ENCODE data around the gene ARHGAP9. TPM values are rescaled to one million over a fixed set of nuclear protein-coding genes. Genes with fewer than 3 reads are reported as not detected.
A peak's percentile ranks its signal among the peaks of the same experiment; 100 is the strongest.

Gene ARHGAP9
- total RNA-seq, 1 donor from 2014 or later: 0.94 TPM

DNA sequence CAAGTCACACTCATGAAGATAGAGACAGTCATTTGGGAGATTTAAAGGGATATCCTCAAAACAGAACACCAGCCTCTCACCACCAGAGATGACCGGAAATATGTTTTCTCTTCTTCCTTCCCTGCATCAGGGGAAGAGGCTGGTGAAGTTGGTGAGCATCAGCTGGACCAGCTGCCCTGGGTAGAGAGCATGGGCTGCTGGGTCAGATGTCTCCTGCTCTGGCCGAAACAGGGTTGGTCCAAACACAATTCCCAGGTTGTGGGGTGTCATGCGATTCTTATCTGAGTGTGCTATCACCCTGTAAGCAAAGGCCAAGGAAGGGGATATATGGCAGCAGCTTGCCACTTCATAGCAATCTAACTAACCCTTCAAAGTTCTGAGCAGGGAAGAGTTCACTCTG, 7.3 kb downstream of the ARHGAP9 start:
- DNase-seq: no peak

DNA sequence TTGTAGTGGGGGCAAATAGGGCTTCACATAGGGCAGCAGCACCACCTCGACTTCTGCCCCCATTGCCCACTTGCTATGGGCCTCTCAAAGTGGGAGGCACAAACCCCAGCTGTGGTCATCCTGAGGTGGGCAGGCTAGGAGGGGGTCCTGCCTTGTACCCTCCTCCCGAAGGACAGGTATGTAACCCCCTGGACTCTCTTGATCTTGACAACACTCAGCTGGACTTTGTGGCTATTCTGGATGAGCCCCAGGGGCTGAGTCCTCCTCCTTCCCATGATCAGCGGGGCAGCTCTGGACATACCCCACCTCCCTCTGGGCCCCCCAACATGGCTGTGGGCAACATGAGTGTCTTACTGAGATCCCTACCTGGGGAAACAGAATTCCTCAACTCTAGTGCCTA, 8.0 kb downstream of the ARHGAP9 start:
- DNase-seq: no peak

DNA sequence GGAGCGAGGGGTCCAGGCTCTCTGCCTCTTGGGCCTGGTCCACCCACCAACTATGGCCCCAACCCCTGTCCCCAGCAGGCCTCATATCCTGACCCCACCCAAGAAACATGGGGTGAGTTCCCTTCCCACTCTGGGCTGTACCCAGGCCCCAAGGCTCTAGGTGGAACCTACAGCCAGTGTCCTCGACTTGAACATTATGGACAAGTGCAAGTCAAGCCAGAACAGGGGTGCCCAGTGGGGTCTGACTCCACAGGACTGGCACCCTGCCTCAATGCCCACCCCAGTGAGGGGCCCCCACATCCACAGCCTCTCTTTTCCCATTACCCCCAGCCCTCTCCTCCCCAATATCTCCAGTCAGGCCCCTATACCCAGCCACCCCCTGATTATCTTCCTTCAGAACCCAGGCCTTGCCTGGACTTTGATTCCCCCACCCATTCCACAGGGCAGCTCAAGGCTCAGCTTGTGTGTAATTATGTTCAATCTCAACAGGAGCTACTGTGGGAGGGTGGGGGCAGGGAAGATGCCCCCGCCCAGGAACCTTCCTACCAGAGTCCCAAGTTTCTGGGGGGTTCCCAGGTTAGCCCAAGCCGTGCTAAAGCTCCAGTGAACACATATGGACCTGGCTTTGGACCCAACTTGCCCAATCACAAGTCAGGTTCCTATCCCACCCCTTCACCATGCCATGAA, 8.6 kb downstream of the ARHGAP9 start:
- DNase-seq: no peak

DNA sequence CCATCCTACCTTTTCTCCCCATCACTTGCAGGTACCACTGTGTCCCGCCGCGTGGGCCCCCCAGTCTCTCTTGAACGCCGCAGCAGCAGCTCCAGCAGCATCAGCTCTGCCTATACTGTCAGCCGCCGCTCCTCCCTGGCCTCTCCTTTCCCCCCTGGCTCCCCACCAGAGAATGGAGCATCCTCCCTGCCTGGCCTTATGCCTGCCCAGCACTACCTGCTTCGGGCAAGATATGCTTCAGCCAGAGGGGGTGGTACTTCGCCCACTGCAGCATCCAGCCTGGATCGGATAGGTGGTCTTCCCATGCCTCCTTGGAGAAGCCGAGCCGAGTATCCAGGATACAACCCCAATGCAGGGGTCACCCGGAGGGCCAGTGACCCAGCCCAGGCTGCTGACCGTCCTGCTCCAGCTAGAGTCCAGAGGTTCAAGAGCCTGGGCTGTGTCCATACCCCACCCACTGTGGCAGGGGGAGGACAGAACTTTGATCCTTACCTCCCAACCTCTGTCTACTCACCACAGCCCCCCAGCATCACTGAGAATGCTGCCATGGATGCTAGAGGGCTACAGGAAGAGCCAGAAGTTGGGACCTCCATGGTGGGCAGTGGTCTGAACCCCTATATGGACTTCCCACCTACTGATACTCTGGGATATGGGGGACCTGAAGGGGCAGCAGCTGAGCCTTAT, 9.2 kb downstream of the ARHGAP9 start:
- DNase-seq: no peak

DNA sequence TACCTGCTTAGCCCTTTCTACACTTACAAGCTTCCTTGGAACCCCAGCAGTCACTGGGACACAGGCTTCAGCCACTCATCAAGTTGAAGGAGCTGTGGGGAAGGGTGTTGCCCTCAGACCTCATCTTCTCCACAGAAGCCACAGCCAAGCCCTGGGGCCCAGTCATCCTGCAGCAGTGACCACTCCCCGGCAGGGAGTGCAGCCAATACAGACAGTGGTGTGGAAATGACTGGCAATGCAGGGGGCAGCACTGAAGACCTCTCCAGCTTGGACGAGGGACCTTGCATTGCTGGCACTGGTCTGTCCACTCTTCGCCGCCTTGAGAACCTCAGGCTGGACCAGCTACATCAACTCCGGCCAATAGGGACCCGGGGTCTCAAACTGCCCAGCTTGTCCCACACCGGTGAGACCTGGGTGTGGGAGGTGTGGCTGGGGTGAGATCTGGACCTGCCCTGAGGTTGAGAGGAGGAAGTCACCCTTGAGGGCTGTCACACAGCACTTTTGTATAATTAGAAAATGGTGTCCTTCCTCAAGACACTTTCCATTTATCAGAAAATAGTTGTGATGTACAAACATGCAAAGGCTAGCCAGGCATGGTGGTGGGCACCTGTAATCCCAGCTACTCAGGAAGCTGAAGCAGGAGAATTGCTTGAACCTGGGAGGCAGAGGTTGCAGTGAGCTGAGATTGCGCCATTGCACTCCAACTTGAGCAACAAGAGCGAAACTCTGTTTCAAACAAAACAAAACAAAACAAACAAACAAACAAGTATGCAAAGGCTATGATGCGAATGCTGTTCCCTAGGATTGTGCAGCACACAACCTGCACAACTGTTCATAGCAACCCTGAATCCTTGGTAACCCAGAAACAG, 10.1 kb downstream of the ARHGAP9 start:
- no peak for DNase-seq

DNA sequence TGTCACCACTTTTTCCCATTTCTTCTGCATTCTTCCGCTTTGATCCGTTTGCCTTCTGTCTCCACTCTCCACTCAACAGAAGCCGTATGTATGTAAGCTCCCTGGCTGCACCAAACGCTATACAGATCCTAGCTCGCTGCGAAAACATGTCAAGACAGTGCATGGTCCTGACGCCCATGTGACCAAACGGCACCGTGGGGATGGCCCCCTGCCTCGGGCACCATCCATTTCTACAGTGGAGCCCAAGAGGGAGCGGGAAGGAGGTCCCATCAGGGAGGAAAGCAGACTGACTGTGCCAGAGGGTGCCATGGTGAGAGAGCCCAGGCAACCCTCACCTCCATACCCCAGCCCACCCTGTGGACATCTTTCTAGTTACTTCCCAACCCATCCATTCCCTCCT, 11.8 kb downstream of the ARHGAP9 start:
- DNase-seq: no peak

DNA sequence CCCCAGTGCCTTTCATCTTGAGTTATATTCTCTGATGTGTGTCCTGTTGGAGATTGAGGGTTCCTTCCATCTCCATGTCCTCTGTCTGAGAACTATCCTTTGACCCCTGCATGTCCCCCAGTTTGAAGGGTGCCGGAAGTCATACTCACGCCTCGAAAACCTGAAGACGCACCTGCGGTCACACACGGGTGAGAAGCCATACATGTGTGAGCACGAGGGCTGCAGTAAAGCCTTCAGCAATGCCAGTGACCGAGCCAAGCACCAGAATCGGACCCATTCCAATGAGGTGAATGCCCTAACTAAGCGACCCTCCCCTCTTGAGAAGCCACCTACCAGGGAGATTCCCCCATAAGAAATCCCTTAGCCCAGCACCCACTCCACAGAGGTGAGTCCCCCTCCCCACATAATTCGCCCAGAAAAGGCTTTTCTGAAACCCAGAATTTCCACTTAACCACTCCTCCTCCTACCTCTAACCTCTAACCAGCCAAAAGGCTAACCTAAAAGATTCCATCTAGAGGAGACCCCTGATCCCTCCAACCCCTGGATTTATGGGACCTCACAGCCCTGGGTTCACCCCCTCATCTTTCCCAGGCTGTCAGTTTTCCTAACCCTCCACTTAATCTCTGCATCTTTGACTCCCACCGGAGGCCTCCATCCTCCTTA, 12.3 kb downstream of the ARHGAP9 start:
- DNase-seq: no peak

DNA sequence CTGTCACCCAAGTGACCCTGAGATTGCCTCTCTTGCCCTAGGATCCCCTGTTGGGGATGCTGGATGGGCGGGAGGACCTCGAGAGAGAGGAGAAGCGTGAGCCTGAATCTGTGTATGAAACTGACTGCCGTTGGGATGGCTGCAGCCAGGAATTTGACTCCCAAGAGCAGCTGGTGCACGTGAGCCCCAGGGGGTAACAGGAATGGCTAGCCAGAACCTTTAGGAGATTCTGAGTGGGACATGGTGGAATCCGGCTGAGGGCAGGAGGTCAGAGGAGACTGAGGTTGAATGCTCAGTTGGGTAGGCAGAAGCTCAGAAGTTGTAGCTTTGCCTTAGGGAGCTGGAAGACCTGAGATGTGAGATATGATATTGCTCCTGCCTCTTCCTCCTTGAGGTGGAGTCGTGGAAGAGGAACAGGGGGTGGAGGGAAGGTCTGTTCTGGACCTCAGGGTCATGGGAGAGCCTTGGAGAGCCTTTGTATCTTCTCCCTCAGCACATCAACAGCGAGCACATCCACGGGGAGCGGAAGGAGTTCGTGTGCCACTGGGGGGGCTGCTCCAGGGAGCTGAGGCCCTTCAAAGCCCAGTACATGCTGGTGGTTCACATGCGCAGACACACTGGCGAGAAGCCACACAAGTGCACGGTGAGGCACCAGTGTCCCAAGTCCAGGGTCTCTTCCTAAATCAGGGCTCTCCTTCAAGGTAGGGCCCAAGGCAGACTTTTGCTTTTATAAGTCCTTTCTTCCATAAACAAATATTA, 13.7 kb downstream of the ARHGAP9 start:
- no peak for DNase-seq

DNA sequence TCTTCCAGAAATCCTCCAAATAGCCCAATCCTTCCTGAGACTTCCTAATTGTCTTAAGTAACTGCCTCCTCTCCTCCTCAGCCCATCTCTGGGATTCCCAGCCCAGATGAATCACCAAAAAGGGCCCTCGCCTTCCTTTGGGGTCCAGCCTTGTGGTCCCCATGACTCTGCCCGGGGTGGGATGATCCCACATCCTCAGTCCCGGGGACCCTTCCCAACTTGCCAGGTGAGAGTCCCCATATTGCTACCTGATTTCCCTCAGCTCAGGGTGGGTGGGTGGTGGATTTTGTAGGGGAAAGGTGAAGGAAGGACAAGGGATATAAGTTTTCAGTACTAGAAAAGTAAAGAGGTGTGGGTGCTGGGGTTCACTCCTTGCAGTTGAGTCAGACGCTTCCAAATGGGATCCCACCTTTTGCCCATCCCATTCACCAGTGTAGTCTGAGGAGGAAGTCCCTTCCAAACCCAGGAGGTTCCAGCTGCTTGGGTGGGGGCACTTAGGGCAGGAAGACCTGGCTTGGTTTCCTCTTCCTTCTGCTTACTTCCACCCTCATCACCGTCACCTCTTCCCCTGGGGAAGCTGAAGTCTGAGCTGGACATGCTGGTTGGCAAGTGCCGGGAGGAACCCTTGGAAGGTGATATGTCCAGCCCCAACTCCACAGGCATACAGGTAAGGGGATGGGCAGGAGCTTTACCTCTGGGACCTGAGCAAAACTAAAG, 14.5 kb downstream of the ARHGAP9 start:
- DNase-seq: no peak

DNA sequence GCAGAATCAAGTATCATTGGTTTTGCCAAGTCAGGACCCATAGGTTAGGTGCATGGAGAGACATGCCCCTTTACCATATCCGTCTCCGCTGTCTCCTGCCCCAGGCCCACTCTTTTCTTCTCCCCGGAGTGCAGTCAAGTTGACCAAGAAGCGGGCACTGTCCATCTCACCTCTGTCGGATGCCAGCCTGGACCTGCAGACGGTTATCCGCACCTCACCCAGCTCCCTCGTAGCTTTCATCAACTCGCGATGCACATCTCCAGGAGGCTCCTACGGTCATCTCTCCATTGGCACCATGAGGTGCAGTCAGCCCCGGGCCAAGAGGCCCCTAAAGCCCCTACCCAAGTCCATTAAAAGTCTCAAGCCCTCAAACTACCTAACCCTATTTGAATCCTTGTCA, 15.1 kb downstream of the ARHGAP9 start:
- DNase-seq: no peak

DNA sequence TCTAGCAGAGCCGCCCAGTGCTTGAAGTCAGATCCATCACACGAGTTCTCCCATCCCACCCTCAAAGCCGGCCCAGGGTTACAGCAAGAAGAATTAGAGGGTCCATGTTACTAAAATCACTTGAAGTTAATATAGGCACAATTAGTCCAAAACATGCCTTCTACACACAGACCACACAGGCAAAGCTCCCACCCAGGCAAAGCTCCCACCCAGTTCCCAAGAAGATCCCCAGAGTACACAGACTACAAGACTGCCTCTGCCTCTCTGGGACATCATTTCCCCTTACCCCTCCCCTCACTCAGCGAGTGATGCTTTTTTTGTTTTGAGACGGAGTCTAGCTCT, 16.8 kb downstream of the ARHGAP9 start:
- DNase-seq: no peak

DNA sequence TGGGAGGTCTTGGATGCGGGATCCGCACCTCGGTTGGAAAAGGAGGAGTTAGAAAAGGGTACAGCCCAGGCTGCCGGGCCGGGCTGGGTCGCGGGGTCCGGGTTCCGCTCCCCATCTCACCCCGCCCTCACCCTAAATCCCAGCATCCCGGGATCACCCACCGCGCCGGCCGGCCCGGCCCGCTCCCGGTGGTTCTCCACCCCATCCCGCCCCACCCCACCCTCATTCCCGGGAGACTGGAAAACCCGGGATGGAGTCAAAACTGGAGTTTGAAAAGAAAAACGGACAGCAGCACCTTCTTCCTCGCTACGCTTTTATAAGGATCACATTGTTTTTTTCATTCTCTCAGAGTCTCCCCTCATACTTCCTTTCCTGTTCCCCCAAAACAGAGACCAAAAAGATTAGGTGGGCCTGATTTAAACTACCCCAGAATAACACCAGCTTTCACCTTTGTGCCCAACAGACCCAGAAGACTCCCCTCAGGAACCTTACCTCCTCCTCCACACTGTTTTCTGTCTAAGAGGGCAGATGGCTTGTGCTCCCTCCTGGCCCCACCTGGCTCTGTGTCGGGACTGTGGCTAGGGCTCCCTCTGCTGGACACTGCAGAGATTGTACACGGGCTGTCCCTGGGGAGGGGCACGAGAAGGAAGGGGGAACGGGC, 17.3 kb downstream of the ARHGAP9 start:
- peak; percentile 59 for DNase-seq

DNA sequence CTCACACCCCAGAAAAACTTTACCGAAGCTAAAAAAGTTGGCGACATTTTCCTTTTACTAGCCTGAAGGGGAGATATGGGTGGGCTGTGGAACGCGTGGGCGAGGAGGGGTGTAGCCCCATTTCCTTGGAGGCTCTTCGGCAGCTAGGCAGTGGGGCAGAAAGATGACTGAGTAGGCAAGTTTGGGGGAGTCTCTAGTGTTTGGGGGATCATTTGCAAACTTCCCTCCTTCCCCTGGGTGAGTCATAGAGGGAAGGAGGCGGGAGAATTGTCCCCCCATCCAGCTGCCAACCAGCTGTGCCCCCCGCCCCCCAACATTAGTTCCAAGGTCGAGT, 17.8 kb downstream of the ARHGAP9 start:
- no peak for DNase-seq

DNA sequence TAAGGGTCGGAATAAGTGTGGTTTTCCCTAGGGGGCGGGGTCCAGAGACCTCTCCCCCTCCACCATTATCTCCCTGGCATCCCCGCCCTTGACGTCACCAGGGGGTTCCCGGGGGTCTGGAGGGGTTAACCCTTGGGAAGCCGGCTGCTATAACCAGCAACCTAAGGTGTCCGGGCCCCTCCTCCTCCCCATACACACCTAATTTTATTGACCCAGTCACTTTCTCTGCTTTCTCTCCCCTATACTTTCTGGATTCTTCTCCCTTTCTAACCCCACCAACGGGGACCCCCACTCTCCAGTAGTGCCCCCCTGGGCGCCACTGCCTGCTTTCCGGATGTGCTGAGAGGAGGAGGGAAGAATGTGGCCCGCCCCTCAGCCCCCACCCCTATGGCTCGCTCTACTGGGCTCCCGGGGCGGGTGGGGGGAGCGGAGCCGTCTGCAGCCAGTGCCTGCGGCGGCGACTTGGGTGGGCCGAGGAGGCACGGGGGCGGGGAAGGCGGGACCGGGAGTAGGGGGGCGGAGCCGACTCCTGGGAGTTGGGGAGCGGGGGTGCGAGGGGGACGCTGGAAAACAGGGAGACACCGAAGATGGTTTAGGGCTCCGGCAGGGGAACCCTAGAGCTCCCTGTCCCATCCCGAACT, 18.3 kb downstream of the ARHGAP9 start:
- DNase-seq: no peak

DNA sequence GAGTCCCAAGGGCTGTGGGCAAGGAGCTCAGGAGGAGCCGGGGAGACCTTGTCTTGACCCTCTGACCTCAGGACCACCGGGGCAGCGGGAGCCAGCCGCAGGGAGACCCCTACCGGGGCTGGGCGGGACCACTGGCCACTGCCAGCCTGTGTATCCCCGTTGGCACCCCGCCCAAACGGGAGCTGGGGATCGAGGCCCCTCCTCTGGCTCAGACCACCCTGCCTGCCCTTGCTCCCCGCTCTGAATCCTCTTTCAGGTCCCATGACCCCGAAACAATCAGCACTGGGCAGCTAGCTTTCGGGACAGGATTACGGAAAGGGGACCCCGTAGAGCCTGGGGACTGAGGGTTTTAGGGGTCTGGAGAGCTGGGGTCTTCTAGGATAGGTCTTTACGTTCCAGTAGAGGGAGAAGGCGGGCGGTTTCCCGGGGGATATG, 18.8 kb downstream of the ARHGAP9 start:
- no peak for DNase-seq

DNA sequence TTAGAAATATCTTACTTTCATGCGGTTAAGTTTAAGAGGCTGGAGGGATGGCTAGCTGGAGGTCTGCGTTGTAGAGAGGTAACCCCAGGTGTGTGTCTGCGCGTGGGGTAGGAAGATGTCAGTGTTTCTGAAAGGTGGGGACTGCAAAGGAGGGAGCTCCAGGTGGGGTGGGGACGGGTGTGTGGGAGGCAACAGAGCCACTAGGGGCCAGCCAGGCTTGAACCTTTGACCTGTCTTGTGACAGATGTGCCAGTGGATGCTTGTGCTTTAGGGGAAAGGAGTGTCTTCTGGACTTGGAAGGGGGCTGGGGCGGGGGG, 19.2 kb downstream of the ARHGAP9 start:
- DNase-seq: no peak

DNA sequence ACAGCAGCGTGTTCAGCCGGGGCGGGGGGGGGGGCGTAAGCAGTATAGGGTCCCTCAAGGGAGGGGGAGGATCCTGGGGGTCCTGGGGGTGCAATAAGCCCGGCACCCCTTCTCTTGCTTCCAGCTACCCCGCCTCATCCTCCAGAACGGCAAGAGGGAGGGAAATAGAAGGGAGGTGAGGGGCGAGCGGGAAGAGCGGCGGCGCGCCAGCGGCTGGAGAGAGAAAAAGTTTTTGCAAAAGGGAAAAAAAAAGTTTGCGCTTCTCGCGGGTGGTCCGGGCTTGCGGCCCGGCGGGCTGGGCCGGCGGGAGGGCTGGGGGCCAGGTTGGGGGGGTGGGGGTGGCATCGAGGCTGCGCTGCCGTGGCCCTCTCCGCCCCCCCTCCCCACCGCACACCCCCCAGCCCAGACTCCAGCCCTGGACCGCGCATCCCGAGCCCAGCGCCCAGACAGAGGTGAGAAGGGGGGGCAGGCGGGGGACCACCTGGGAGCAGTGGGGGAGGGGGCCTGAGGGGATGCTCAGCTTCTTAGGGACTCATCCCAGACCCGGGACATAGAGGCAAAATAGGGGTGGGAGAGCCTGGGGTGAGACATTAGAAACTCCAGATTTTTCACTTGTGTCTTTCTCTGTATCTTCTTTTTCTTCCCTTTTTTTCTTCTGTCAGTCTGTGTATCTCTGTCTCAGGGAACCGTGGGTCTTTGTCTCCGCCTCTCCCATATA, 19.8 kb downstream of the ARHGAP9 start, which contains the start of gene GLI1:
GLI1 (plus strand) TSS at position 36 of the 718 bp plus-strand sequence. CDS start 3,907 bp downstream, outside the sequence.
- DNase-seq: no peak

DNA sequence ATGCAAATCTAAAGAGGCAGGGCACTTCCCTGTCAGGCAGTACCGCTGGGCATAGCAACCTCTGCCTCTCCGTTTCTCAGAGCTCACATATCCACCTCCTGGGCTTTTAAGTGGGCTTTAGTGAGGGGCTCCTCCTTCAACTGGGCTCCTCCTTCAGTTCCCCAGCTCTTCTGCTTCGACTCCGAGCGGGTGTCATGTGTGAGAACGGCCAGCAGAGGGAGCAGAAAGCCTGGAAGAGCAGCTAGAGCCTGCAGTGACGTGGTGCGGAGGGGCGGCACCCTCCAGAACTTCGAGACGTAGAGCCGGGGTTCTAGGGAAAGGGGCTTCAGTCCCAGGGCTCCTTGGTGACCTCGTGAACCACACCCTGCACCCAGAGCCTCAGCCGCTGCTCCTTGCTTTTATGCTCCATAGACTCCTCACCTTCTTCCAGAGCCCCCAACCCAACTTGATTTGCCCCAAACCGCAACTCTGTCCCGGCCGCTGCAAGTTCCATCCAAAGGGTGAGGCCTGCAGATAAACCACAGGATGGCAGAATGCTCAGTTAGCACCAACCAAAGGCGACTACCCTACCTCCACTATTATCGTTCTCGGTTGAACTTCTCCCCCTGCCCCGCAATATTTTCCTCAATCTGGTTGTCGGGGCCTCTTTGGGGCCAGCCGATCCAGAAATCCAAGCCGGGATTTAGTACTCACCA, 20.5 kb downstream of the ARHGAP9 start:
- peak; percentile 74 for DNase-seq

DNA sequence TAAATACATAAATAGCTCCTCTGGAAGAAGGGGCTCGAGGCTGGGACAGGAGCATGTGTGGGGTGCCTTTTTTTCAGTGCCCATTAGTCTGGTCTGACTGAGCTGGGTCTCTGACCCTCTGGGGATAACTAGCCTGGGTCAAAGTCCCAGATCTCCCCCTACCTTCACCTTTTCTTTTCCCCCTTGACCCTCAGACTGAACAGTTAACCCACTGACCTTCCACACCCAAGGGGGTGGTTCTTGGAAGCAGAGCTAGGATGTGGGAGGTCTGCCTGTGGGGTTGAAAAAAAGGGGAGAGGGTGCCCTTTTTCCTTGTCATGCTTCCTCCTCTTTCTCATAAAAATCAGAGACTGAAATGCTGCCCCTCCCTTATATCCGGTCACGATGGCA, 21.0 kb downstream of the ARHGAP9 start:
- DNase-seq: no peak
